BLaER1 (cell line): ENCODE measurements around the gene HNRNPU.

Experiments
- H3K27ac ChIP-seq: shearing (Covaris generic); formaldehyde crosslinking; 2 replicates; pipeline ENCODE4 v1.8.1; 2022
- H3K27me3 ChIP-seq: shearing (Covaris generic); formaldehyde crosslinking; 2 replicates; pipeline ENCODE4 v1.8.1; 2022
- H3K36me3 ChIP-seq: shearing (Covaris generic); formaldehyde crosslinking; 2 replicates; pipeline ENCODE4 v1.8.1; 2022
- H3K4me1 ChIP-seq: shearing (Covaris generic); formaldehyde crosslinking; 2 replicates; pipeline ENCODE4 v1.8.1; 2022
- H3K4me2 ChIP-seq: shearing (Covaris generic); formaldehyde crosslinking; 2 replicates; pipeline ENCODE4 v1.8.1; 2022
- H3K4me3 ChIP-seq: shearing (Covaris generic); formaldehyde crosslinking; 2 replicates; pipeline ENCODE4 v1.8.1; 2022
- H3K9ac ChIP-seq: shearing (Covaris generic); formaldehyde crosslinking; 2 replicates; pipeline ENCODE4 v1.8.1; 2022
- H3K9me3 ChIP-seq: shearing (Covaris generic); formaldehyde crosslinking; 2 replicates; pipeline ENCODE4 v1.8.1; 2022
- H4K20me1 ChIP-seq: shearing (Covaris generic); formaldehyde crosslinking; 2 replicates; pipeline ENCODE4 v1.8.1; 2022
- Cebpa-rat ChIP-seq: shearing (Covaris generic); IDR thresholded peaks from 2 replicates; pipeline ENCODE4 v1.8.1; 2022

The HNRNPU gene

GRCh38 chr1:244864253-244865027 lies at the start of gene HNRNPU:
Gene HNRNPU (minus strand): TSS chr1:244864543. CDS start chr1:244864307, 236 bp downstream.
- Histone ChIP-seq H4K20me1 (peaks cover 34% of the 10 kb centered on the region), H3K4me2 (peak within 1 kb of the TSS; percentile 90), H3K27ac (peak within 1 kb of the TSS; percentile 100), H3K4me1 (peaks cover 44% of the 10 kb centered on the region), H3K9ac (peak within 1 kb of the TSS; percentile 100), H3K36me3 (peaks cover 25% of the 10 kb centered on the region), H3K4me3 (peak within 1 kb of the TSS; percentile 94), H3K9me3 (no peaks in the 10 kb centered on the region), H3K27me3 (no peaks in the 10 kb centered on the region)
- no peak for TF ChIP-seq Cebpa-rat

- H3K27ac ChIP-seq, result no peak overlapping the region
- no peak overlapping the region for H3K9ac ChIP-seq
- 0 out of 2 replicates have a peak, but pooled peaks cover 2% of the 10 kb centered on the region for H3K4me1 ChIP-seq
- no peaks in the 10 kb centered on the region for H4K20me1 ChIP-seq
- peaks cover 19% of the 10 kb centered on the region for H3K27me3 ChIP-seq
- TF ChIP-seq Cebpa-rat, result no peak
- H3K36me3 ChIP-seq, result no peaks in the 10 kb centered on the region
- H3K4me2 ChIP-seq, result no peak overlapping the region
- H3K9me3 ChIP-seq, result no peaks in the 10 kb centered on the region
- no peak overlapping the region for H3K4me3 ChIP-seq
Observed at GRCh38 chr1:244913806-244914205, 49.5 kb upstream of the HNRNPU start.

GRCh38 chr1:244904119-244904518 lies 39.8 kb upstream of the HNRNPU start:
- no peak overlapping the region for H3K4me2 ChIP-seq
- no peak overlapping the region for H3K9ac ChIP-seq
- no peaks in the 10 kb centered on the region for H3K4me1 ChIP-seq
- no peaks in the 10 kb centered on the region for H3K9me3 ChIP-seq
- no peak for TF ChIP-seq Cebpa-rat
- H3K4me3 ChIP-seq, result no peak overlapping the region
- H3K27me3 ChIP-seq, result no peaks in the 10 kb centered on the region
- no peak overlapping the region for H3K27ac ChIP-seq
- H4K20me1 ChIP-seq, result no peaks in the 10 kb centered on the region
- no peaks in the 10 kb centered on the region for H3K36me3 ChIP-seq

- no peak overlapping the region for H3K4me2 ChIP-seq
- H3K27ac ChIP-seq, result no peak overlapping the region
- TF ChIP-seq Cebpa-rat, result no peak
- no peaks in the 10 kb centered on the region for H4K20me1 ChIP-seq
- H3K9ac ChIP-seq, result no peak overlapping the region
- no peaks in the 10 kb centered on the region for H3K27me3 ChIP-seq
- no peaks in the 10 kb centered on the region for H3K9me3 ChIP-seq
- no peaks in the 10 kb centered on the region for H3K4me1 ChIP-seq
- no peaks in the 10 kb centered on the region for H3K36me3 ChIP-seq
- no peak overlapping the region for H3K4me3 ChIP-seq
Observed at GRCh38 chr1:244901400-244902015, 37.2 kb upstream of the HNRNPU start.

- H3K4me1 ChIP-seq, result no peaks in the 10 kb centered on the region
- no peak for TF ChIP-seq Cebpa-rat
- H3K9ac ChIP-seq, result no peak overlapping the region
- H3K36me3 ChIP-seq, result no peaks in the 10 kb centered on the region
- no peak overlapping the region for H3K27ac ChIP-seq
- no peaks in the 10 kb centered on the region for H3K9me3 ChIP-seq
- no peaks in the 10 kb centered on the region for H3K27me3 ChIP-seq
- no peak overlapping the region for H3K4me3 ChIP-seq
- no peaks in the 10 kb centered on the region for H4K20me1 ChIP-seq
- no peak overlapping the region for H3K4me2 ChIP-seq
Observed at GRCh38 chr1:244897476-244898254, 33.3 kb upstream of the HNRNPU start.

- Histone ChIP-seq H3K27me3 (no peaks in the 10 kb centered on the region), H3K9ac (no peak overlapping the region), H3K4me3 (no peak overlapping the region), H3K27ac (no peak overlapping the region), H3K9me3 (no peaks in the 10 kb centered on the region), H3K4me1 (no peaks in the 10 kb centered on the region), H3K4me2 (no peak overlapping the region), H4K20me1 (no peaks in the 10 kb centered on the region), H3K36me3 (no peaks in the 10 kb centered on the region)
- TF ChIP-seq Cebpa-rat, result no peak
Observed at GRCh38 chr1:244896550-244896949, 32.2 kb upstream of the HNRNPU start.

GRCh38 chr1:244893836-244894235 lies 29.5 kb upstream of the HNRNPU start:
- no peaks in the 10 kb centered on the region for H3K36me3 ChIP-seq
- H3K4me3 ChIP-seq, result no peak overlapping the region
- no peak overlapping the region for H3K27ac ChIP-seq
- H3K9ac ChIP-seq, result no peak overlapping the region
- H3K27me3 ChIP-seq, result no peaks in the 10 kb centered on the region
- no peak overlapping the region for H3K4me2 ChIP-seq
- H3K9me3 ChIP-seq, result no peaks in the 10 kb centered on the region
- no peak for TF ChIP-seq Cebpa-rat
- H4K20me1 ChIP-seq, result no peaks in the 10 kb centered on the region
- H3K4me1 ChIP-seq, result no peaks in the 10 kb centered on the region

- H3K9ac ChIP-seq, result no peak overlapping the region
- no peaks in the 10 kb centered on the region for H3K4me1 ChIP-seq
- no peak overlapping the region for H3K27ac ChIP-seq
- H3K27me3 ChIP-seq, result no peaks in the 10 kb centered on the region
- H3K4me3 ChIP-seq, result no peak overlapping the region
- no peaks in the 10 kb centered on the region for H3K36me3 ChIP-seq
- no peaks in the 10 kb centered on the region for H4K20me1 ChIP-seq
- no peak for TF ChIP-seq Cebpa-rat
- no peaks in the 10 kb centered on the region; the same call in 1 of the 2 replicates for H3K9me3 ChIP-seq
- H3K4me2 ChIP-seq, result no peak overlapping the region
Observed at GRCh38 chr1:244887281-244887680, 22.9 kb upstream of the HNRNPU start.

- TF ChIP-seq Cebpa-rat, result no peak
Observed at GRCh38 chr1:244881552-244882280, 17.4 kb upstream of the HNRNPU start.

More at GRCh38 chr1:244881552-244882280, 17.4 kb upstream of the HNRNPU start:
- Histone ChIP-seq H3K4me1 (peaks cover 18% of the 10 kb centered on the region), H3K4me3 (no peak overlapping the region), H3K9me3 (no peaks in the 10 kb centered on the region), H3K36me3 (no peaks in the 10 kb centered on the region), H3K27me3 (no peaks in the 10 kb centered on the region), H3K4me2 (no peak overlapping the region), H3K27ac (no peak overlapping the region), H3K9ac (no peak overlapping the region), H4K20me1 (no peaks in the 10 kb centered on the region)
